Pancreas (tissue), 10 donors: ENCODE data around the gene B3GNT7. TPM values are rescaled to one million over a fixed set of nuclear protein-coding genes. Genes with fewer than 3 reads are reported as not detected.

ENCODE experiments used
- ATAC-seq, 4 donors: fragments of 200-7000 bp; cut with Tn5 transposase; one replicate each; pipeline versions ENCODE4 v1.8.0 to v1.9.1; 2020; ENCODE audit warnings: mild to moderate bottlenecking in 4 of 4, moderate library complexity in 4 of 4
- DNase-seq, 6 donors: peaks; one replicate each; pipeline ENCODE4 v3.0.0-alpha.2; 2020
- FAIRE-seq: peaks from 2 replicates; lab custom pipeline; 2012; peaks lifted over from hg19 to GRCh38; lab: Jason Lieb, UNC
- H3K27ac ChIP-seq, 4 donors: fragments of 200-600 bp; sonication (generic); 1 replicate in 3 of 4; 2 replicates in 1 of 4; pipeline versions ENCODE4 v1.5.0 to v1.8.0; 2020
- H3K27me3 ChIP-seq, 4 donors: fragments of 200-600 bp; one replicate each; pipeline ENCODE4 v1.8.0; 2021
- H3K36me3 ChIP-seq, 3 donors: fragments of 200-600 bp; sonication (generic) in 1 of 3; one replicate each; pipeline versions ENCODE4 v1.5.0 to v1.8.0; 2020 to 2021
- H3K4me1 ChIP-seq, 3 donors: fragments of 200-600 bp; one replicate each; pipeline ENCODE4 v1.8.0; 2021
- H3K4me3 ChIP-seq, 4 donors: fragments of 200-600 bp; sonication (generic) in 2 of 4; one replicate each; pipeline versions ENCODE4 v1.5.0 to v1.8.0; 2020 to 2021
- H3K9me3 ChIP-seq, 4 donors: fragments of 200-600 bp; one replicate each; pipeline ENCODE4 v1.8.0; 2021
- CTCF ChIP-seq, 4 donors: fragments of 200-600 bp; sonication (generic) in 3 of 4; IDR thresholded peaks; one replicate each; pipeline versions ENCODE4 v1.5.0 to v1.8.0; 2021; ENCODE audit warnings: antibody characterized with exemption in 4 of 4
- WGBS, 2 donors: extraction: QIAGEN DNeasy Blood & Tissue Kit; methylation state at CpG; one replicate each; pipeline ENCODE4 v1.1.7; 2013; 5-methylcytosine and 5-hydroxymethylcytosine counted together
- intact Hi-C, 3 donors: fragments of 100-400 bp; cut with DNase I; formaldehyde crosslinking; loops; one replicate each; pipeline versions ENCODE4 v1.11.1 to v1.14.2; 2022
- polyA plus RNA-seq, 2 donors: library from polyadenylated mRNA; stranded (reverse); fragments of 200-250 nt; gene quantifications; one replicate each; pipeline ENCODE4 v1.2.3, GENCODE V29; 2013
- total RNA-seq, 6 donors: library from RNA; stranded (reverse); fragmentation: NEBNext Ultra II Directional in 4 of 6; extraction: Animal tissue kit (Norgen Biotek cat#: 25700) in 4 of 6; gene quantifications; one replicate each; pipeline versions ENCODE4 v1.2.1 to v1.2.4, GENCODE V29; 2021 to 2023
- donor health status: healthy with polysubstance abuse.
- donor health status: DM: no; HTN: no; CAD: no; lungs with moderate emphysema.
- donor health status: DM: no; HTN: no; CAD: no.
- donor health status: control.
- donor health status: control.
- donor health status: Bipolar disorder and iron deficiency.
- donor health status: DM: yes; HTN: yes; CAD: no.
- donor health status: DM: no; HTN: no; CAD: no.
- donor health status: DM: no; HTN: no; CAD: no.
- donor health status: DM: yes; HTN: yes; CAD: no.

B3GNT7 gene
- total and polyA plus RNA-seq, 8 donors: 5.6 to 34.5 (median 12.1) TPM

GRCh38 chr2:231397011-231397927, 1.8 kb downstream of the B3GNT7 start:
- Histone ChIP-seq H3K4me3 (peak overlapping the region in 2 of 4 donors; percentile 89 to 90), H3K27me3 (no peaks in the 10 kb centered on the region), H3K36me3 (peaks cover 0 to 15% (median 0%) of the 10 kb centered on the region in 3 donors), H3K4me1 (peaks cover 19 to 38% (median 33%) of the 10 kb centered on the region in 3 donors), H3K9me3 (no peaks in the 10 kb centered on the region), H3K27ac (peak overlapping the region in 2 of 4 donors; percentile 72 to 82)
- peak in 1 of 6 donors; percentile 57 for DNase-seq
- intact Hi-C loops: no loop called here
- TF ChIP-seq CTCF (IDR thresholded peaks at IDR 0.05): no peak
- WGBS, 2 donors: 72 to 81% methylated on average over 21 to 22 of the region's 22 CpGs
- ATAC-seq: peak in 1 of 4 donors; percentile 15
- FAIRE-seq: no peak

GRCh38 chr2:231397928-231398294, 2.4 kb downstream of the B3GNT7 start:
- FAIRE-seq (no peak), ATAC-seq (no peak), DNase-seq (peak in 1 of 6 donors; percentile 76)
- intact Hi-C loops: no loop called here
- Histone ChIP-seq H3K27ac (peak overlapping the region in 1 of 4 donors; percentile 82), H3K36me3 (peaks cover 0 to 15% (median 0%) of the 10 kb centered on the region in 3 donors), H3K4me3 (no peak overlapping the region), H3K9me3 (no peaks in the 10 kb centered on the region), H3K4me1 (peaks cover 19 to 43% (median 33%) of the 10 kb centered on the region in 3 donors), H3K27me3 (no peaks in the 10 kb centered on the region)
- no peak for TF ChIP-seq CTCF (IDR thresholded peaks at IDR 0.05)
- 93 to 96% methylated on average over 28 of the region's 28 CpGs for WGBS, 2 donors

DNA sequence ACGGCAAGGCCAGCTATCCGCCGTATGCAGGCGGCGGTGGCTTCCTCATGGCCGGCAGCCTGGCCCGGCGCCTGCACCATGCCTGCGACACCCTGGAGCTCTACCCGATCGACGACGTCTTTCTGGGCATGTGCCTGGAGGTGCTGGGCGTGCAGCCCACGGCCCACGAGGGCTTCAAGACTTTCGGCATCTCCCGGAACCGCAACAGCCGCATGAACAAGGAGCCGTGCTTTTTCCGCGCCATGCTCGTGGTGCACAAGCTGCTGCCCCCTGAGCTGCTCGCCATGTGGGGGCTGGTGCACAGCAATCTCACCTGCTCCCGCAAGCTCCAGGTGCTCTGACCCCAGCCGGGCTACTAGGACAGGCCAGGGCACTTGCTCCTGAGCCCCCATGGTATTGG, 3.1 kb downstream of the B3GNT7 start:
- ATAC-seq (no peak), DNase-seq (peak in 1 of 6 donors; percentile 77), FAIRE-seq (no peak)
- 73 to 85% methylated on average over 27 of the region's 27 CpGs for WGBS, 2 donors
- peaks cover 0 to 15% (median 0%) of the 10 kb centered on the region in 3 donors for H3K36me3 ChIP-seq
- no peaks in the 10 kb centered on the region for H3K9me3 ChIP-seq
- intact Hi-C loops: no loop called here
- peak overlapping the region; percentile 63 to 90 (median 70) for H3K27ac ChIP-seq
- no peaks in the 10 kb centered on the region for H3K27me3 ChIP-seq
- H3K4me1 ChIP-seq: peaks cover 19 to 49% (median 36%) of the 10 kb centered on the region in 3 donors
- peak overlapping the region in 1 of 4 donors; percentile 9 for H3K4me3 ChIP-seq
- TF ChIP-seq CTCF (IDR thresholded peaks at IDR 0.05): no peak

- Histone ChIP-seq H3K27ac (peak overlapping the region; percentile 63 to 90 (median 70)), H3K9me3 (no peaks in the 10 kb centered on the region), H3K4me1 (peaks cover 19 to 51% (median 39%) of the 10 kb centered on the region in 3 donors), H3K4me3 (peak overlapping the region in 1 of 4 donors; percentile 9), H3K27me3 (no peaks in the 10 kb centered on the region), H3K36me3 (peaks cover 0 to 15% (median 0%) of the 10 kb centered on the region in 3 donors)
- peak in 1 of 6 donors; percentile 76 for DNase-seq
- no peak for FAIRE-seq
- 66 to 78% methylated on average over 20 to 23 of the region's 23 CpGs for WGBS, 2 donors
- no peak for ATAC-seq
- TF ChIP-seq CTCF (IDR thresholded peaks at IDR 0.05): no peak
- intact Hi-C loops: no loop called here
These were observed 3.7 kb downstream of the B3GNT7 start for GRCh38 chr2:231399046-231399852.
